HG02798 (cell line): Measurements from ENCODE around the gene FAM32A.

Experiments
- ATAC-seq: cut with Tn5 transposase; IDR thresholded peaks from one replicate; pipeline ENCODE4 v1.9.1; 2021; ENCODE audit warnings: mild to moderate bottlenecking; ENCODE audit not compliant: unreplicated experiment, poor library complexity

FAM32A gene

DNA sequence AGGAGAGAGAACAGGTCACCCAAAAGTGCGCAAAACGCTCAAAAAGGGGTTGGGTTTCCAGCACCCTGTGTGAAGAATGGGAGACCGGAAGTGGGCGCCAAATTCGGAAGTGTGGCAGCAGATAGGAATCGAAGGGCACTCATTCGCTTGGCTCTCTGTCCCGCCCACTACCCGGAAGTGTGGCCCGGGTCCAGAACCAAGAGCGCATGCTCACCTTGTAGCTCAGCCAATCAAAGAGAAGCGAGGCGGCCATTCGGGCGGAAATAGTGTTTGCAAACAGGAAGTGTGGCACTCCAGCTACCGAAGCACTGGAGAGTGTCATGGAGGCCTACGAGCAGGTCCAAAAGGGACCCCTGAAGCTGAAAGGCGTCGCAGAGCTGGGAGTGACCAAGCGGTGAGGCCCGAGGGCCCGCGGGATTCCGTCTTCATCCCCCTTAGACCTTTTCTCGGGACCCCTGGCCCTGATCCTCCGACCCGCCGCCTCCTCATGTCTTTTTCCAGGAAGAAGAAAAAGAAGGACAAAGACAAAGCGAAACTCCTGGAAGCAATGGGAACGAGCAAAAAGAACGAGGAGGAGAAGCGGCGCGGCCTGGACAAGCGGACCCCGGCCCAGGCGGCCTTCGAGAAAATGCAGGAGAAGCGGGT lies at the start of gene FAM32A:
TSS of gene FAM32A (plus strand) at position 288 of the 645 bp plus-strand sequence. CDS start at position 321, 33 bp downstream.
- peak; percentile 96 for ATAC-seq

DNA sequence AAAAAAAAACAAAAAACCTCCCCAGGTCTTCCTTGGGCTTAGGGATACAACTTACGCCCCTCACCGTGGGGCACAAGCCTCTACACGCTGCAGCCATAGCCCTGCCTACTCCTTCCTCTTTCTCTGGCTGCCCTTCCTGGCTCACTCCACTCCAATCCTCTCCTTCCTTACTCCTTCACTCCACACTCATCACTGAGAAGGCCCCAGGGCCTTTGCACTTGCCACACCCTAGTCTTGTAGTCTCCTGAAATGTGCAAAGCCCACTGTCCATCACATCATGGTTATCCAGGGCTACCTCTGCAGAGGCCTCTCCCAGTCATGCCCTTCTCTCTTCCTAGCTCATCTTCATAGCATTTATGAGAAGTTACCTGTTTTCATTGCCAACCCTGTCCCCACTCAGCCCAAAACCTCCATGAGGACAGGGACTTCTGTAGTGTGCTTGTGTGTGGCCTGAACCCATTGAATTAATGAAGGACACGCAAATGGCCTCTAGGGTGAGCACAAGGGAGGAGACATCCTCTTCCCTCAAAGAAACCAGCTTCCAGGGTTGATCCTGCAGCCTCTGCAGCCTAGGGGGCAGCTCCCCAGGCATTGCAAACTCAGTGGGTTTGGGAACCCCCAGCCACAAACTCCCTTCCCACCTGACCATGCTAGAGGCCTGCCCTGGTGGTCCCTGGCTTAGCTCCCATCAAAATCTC lies 49.6 kb upstream of the FAM32A start:
- ATAC-seq, result no peak

DNA sequence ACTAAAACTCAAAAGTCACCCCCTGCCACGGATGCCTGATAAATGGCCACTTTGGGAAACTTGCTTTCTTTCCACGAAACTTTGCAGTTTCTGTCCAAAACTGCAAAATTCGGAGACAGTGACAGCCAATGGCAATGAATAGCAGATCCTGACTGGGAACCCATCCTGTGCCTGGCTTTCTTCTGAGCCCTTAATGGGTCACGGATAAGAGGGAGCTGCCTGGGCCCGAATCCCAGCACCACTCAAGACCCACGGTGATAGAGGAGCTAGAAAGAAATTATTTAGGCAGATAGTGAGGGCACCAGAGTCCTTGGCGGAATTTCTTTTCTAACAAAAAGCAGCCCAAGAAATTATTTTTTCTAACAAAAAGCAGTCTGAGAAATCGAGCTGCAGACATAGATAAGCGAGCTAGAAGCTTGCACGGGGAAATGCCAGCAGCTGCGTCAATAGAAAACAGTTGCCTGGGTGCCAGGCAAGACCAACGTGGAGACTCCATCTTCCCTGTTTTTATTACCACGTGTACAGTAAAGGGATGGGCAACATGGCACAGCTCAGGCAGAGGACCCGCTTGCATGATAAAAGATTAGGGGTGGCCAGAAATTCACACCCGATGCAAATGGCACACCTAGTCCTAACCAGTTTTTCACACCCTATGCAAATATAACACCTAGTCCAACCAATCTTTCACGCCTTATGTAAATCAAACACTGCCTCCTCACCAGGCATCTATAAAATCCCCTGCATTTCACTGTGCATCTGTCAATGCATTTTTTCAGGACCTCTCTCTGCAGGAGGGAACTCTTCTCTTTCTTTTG lies 48.8 kb upstream of the FAM32A start:
- ATAC-seq, result no peak

DNA sequence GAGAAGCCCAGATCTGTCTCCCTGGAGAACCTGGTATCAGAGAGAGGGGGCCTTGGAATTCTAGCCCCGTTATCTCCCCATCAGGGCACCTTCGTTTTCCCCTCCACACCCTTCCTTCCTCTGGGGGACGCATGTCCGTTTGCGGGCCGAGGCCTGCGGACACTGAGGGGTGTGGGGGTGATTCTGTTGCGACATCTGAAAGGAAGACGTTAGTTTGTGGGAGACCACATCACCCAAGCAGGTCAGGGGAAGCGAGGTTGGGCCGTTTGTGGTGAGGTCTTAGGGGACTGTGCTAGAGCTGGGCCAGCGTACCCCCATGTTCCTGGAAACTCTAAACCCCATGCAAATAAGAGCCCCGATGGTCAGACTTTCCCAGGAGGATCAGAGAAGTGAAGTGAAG lies 45.5 kb upstream of the FAM32A start:
- ATAC-seq, result no peak

DNA sequence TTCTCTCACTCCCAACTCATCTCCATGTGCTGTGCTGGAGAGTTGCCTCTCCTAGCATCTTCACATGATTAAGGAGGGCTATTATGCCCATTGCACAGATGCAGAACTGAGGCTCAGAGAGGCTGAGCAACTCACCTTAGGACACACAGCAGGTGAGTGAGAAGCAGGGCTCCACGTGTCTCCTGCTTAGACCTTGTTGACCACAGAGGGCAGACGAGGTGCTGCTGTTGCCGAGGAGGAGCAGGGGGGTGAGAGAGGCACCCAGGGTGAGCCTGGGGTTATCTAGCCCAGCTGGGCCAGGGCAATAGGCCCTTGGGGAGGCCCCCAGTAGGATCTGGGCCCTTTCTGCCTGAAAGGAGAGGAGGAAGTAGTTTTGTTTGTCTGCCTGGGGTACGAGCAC lies 44.2 kb upstream of the FAM32A start:
- ATAC-seq, result peak; percentile 59

DNA sequence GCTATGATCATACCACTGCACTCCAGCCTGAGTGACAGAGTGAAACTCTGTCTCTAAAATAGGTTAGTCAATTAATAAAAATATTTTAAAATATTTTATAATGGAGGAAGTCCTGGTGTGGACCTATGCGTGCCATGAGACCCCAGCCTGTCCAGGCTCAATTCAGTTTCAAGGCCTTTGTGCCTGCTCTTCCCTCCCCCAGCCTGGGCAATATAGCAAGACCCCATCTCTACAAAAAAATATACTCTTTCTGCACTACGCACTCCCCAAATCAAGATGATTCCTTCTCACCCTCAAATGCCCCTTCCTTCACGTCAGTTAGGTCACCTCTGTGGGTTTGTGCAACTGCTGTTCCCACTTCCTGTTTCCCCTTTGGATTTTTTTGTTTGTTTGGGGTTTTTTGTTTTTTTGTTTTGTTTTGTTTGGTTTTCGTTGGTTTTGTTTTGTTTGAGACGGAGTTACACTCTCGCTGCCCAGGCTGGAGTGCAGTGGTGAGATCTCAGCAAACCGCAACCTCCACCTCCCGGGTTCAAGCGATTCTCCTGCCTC lies 43.1 kb upstream of the FAM32A start:
- no peak for ATAC-seq

DNA sequence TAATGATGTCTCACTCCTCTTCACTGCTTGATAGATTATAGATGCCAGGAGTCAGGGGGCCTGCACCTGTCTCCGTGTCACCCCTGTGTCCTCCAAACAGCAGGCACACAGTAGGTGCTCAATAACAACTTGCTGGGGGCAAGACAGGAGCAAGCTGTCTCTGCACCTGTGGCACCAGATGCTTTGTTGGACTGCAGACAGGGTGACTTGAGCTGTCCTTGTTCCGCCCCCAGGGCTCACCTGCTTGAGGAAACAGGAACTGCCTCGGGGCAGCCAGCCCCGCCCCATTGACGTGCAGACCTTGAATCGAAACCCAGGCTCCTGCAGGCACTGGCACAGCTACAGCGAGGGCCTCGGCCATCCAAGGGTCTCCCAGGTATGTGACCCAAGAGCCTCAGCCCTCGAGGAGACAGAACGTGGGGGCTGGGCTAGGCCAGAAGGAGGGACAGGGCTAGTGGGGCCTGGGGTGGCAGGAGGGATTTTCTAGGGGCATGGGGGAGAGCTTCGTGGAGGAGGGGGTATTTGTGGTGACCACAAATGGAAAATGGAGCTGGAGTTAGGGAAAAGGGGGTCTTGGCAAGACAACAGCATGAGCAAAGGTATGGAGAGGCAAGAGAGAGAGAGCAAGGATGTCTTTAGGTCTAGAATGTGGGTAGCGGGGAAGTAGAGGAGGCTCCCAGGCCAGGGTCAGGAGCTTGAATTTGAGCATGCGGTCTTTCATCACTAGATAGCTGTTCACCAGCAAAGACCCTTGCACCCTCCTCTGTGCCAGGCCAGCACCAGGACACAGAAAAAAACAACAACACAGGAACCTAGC lies 41.6 kb upstream of the FAM32A start, which contains the start of gene HSH2D:
TSS of gene HSH2D (plus strand) at position 287 of the 817 bp plus-strand sequence. CDS start 5,066 bp downstream, outside the sequence.
- ATAC-seq, result peak; percentile 70

DNA sequence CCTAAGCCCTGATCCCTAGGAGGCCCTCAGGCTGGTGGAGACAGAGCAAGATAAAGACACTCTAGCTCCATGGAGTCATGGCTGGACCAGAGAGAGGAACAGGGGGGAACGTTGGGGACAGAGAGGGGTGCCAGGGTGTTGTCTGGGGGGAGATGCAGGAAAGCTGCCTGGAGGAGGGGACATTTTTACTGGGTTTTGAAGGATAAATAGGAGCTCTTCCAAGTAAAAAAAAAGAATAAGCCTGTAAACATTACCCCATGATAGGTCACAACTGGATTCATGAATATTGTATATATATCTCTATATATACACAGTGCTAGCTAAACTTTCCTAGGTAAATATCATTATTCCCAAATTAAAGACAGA lies 41.0 kb upstream of the FAM32A start:
- ATAC-seq, result no peak

DNA sequence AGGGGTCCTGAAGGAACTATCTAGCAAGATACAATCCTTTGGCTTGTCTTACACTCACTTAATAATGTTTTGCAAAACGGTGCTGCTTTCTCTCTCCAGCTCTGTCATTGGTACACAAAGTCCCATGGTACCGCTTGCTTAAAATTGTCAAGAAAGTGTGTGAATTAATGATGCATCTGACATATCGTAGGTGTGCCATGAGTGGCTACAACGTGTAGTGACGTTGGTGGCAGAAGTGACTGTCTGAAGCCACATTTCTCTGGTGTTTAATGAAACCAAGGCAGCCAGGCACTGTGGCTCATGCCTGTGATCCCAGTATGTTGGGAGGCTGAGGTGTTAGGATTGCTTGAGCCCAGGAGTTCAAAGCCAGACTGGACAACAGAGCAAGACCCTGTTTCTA lies 39.1 kb upstream of the FAM32A start:
- ATAC-seq, result no peak

DNA sequence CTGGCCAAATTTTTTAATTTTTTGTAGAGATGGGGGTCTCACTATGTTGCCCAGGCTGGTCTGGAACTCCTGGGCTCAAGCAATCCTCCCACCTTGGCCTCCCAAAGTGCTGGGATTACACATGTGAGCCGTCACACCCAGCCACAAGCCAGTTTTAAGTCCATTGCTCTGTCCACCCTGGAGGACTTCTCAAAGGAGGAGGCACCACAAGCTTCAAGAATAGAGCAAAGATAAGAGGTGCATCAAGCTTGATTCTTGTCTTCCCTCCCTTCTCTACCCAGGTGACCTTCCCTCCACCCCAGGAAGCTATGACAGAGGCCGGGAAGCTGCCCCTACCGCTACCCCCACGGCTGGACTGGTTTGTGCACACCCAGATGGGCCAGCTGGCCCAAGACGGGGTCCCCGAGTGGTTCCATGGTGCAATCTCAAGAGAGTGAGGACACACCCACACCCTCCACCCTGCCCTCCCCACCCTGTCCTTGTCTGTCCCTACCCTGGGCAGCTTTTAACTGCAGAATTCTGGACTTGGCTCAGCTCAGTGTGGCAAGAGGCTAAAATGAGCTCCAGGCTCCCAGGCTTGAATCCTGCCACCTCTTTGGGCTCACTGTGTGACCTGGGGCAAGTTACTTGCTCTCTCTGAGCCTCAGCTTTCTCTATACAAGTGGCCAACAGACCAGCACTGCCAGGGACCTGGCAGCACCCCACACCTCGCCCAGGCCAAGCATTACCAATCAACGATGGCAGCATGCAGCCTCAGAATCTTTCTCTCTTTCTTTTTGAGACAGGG lies 36.6 kb upstream of the FAM32A start:
- ATAC-seq, result no peak

DNA sequence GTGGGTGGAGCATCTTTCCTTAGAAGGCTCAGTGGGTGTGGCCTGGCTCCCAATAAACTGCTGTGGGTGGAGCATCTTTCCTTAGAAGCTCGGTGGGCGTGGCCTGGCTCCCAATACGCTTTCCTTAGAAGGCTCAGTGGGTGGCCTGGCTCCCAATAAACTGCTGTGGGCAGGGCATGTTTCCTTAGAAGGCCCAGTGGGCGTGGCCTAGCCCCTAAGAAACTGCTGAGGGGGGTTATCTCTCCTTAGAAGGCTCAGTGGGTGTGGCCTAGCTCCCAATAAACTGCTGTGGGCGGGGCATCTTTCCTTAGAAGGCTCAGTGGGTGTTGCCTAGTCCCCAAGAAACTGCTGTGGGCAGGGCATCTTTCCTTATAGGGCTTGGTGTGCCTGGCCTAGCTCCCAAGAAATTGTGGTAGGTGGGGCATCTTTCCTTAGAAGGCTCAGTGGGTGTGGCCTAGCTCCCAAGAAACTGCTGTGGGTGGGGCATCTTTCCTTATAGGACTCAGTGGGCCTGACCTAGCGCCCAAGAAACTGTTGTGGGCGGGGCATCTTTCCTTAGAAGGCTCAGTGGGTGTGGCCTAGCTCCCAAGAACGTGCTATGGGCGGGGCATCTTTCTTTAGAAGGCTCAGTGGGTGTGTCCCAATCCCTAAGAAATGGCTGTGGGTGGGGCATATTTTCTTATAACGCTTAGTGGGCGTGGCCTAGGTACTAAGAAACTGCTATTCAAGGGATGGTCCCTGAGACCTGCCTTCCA lies 31.5 kb upstream of the FAM32A start:
- no peak for ATAC-seq

GRCh38 chr19:16154557-16154956 lies 30.7 kb upstream of the FAM32A start:
- ATAC-seq, result no peak

DNA sequence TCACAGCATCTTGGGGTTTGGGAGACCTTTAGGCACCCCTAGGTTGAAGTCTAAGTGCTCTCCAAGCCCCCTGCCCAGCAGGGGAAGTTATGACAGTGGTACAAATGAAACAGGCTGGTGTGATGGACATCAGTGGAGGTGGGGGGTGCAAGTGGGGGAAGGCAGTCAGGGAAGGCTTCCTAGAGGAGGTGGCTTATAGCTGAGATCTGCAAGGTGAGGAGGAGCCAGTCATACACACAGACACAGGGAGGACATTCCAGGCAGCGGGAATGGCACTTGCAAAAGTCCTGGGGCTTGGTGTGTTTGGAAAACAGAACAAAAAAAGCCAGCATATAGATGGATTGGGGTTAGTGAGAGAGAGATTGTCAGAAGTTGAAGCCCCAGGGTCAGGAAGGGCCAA lies 30.1 kb upstream of the FAM32A start:
- no peak for ATAC-seq

DNA sequence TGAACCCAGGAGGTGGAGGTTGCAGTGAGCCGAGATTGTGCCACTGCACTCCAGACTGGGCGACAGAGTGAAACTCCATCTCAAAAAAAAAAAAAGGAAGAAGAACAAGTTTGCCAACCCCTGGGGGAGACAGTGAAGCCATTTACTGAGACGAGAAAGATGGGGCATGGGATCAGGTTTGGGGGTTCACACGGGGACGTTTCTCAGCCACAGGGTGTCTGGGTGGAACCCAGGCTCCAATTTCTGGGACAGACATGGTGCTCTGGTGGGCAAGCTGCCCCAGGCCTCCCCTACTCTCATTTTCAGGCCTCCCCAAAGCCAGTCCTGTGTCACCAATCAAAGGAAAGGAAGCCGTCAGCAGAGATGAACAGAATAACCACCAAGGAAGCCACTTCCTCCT lies 28.3 kb upstream of the FAM32A start:
- ATAC-seq, result no peak

GRCh38 chr19:16157601-16158000 lies 27.6 kb upstream of the FAM32A start:
- no peak for ATAC-seq

GRCh38 chr19:16159655-16160054 lies 25.6 kb upstream of the FAM32A start:
- ATAC-seq, result no peak

DNA sequence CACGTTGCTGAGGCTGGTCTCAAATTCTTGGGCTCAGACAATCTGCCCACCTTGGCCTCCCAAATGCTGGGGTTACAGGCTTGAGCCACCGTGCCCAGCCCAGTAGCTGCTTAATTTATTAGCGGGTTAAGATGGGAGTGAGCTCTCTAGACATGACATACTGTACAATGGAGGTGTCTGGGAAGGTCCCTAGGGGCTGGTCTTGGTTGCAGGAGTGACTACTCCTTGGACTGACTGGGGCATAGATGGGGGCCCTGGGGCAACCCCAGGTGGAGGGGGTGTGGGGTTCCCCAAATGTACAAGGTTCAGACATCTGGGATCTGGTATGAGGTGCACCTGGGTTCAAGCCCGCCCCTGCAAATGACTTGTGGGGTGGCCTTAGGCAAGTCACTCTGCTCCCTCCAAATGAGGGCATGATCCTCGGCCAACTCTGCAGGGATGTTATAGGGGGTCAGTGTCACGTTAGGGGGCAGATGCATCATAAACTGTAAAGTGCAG lies 24.7 kb upstream of the FAM32A start:
- ATAC-seq, result no peak

GRCh38 chr19:16160943-16161560 lies 24.2 kb upstream of the FAM32A start:
- ATAC-seq, result no peak
